ENCODE results near the gene PLA2G6. TPM values are rescaled to one million over a fixed set of nuclear protein-coding genes. Genes with fewer than 3 reads are reported as not detected.
A peak's percentile ranks its signal among the peaks of the same experiment; 100 is the strongest.
"Not testable (repeated sequence)": the region's sequence is repeated elsewhere in the genome, so short reads cannot be mapped to it uniquely, and the experiment has no call there.

PLA2G6 gene
- total RNA-seq, 1 experiment from 2014 or later = 39.8 TPM

GRCh38 chr22:38177926-38178604 is 3.6 kb downstream of the PLA2G6 start:
- peak overlapping the region; percentile 69 for H3K4me2 ChIP-seq
- H3K9me3 ChIP-seq (ENCODE audit: insufficient read depth, low read depth) = no peaks in the 10 kb centered on the region
- TF ChIP-seq CTCF (conservative IDR thresholded peaks at IDR 0.05) (no peak), EZH2 (IDR thresholded peaks at IDR 0.05; ENCODE audit: low read depth) (no peak)
- H3K9me2 ChIP-seq (ENCODE audit: insufficient read depth) = no peaks in the 10 kb centered on the region
- H3F3A ChIP-seq (ENCODE audit: insufficient read depth, low read depth) = peaks cover 68% of the 10 kb centered on the region
- no peaks in the 10 kb centered on the region for H3K27me3 ChIP-seq (ENCODE audit: insufficient read depth, low read depth)
- ChIA-PET CTCF (no interaction called here), POLR2A (ENCODE audit: unreplicated experiment) (interaction anchor here (0.6 to 0.7 kb wide), 3 partner anchors 51 to 290 kb away, joined by 3 to 6 read pairs (median 5); partner anchors contain the start of gene KDELR3)
- peaks cover 8% of the 10 kb centered on the region; the same call in 1 of the 2 replicates for H3K79me2 ChIP-seq (ENCODE audit: low read depth)
- BruUV-seq (replicated peaks) = no TSS peak
- no peaks in the 10 kb centered on the region for H3K36me3 ChIP-seq (ENCODE audit: low read depth)
- intact Hi-C loops (cut with micrococcal nuclease; ENCODE audit: unreplicated experiment) = no loop called here
- H3K4me3 ChIP-seq = peak overlapping the region; percentile 1; the same call in 1 of the 2 replicates
- no peaks in the 10 kb centered on the region for H4K20me1 ChIP-seq (ENCODE audit: insufficient read depth)
- peak overlapping the region; percentile 90 for H3K27ac ChIP-seq
- peaks cover 71% of the 10 kb centered on the region for H3K4me1 ChIP-seq (replicated peaks; ENCODE audit: insufficient read depth)
- DNase-seq = peak; percentile 82 to 97
- 0 out of 2 replicates have a peak overlapping the region, but pooled peaks have one; percentile 0 for H2AFZ ChIP-seq

- H3K9me3 ChIP-seq (ENCODE audit: insufficient read depth, low read depth); H3K27me3 ChIP-seq (ENCODE audit: insufficient read depth, low read depth); DNase-seq; H3K9me2 ChIP-seq (ENCODE audit: insufficient read depth); H3K36me3 ChIP-seq (ENCODE audit: low read depth); H3K79me2 ChIP-seq (ENCODE audit: low read depth); intact Hi-C loops (cut with micrococcal nuclease; ENCODE audit: unreplicated experiment); BruUV-seq (replicated peaks); CTCF ChIA-PET; H4K20me1 ChIP-seq (ENCODE audit: insufficient read depth): not testable (repeated sequence)
- POLR2A ChIA-PET (ENCODE audit: unreplicated experiment) = interaction anchor here (0.6 kb wide), 1 partner anchor 52 kb away, joined by 5 read pairs; no protein-coding TSS in a partner anchor
- peak overlapping the region; percentile 90 for H3K27ac ChIP-seq
- peak overlapping the region; percentile 69 for H3K4me2 ChIP-seq
- H3K4me1 ChIP-seq (replicated peaks; ENCODE audit: insufficient read depth) = peaks cover 72% of the 10 kb centered on the region
- peak overlapping the region; percentile 1; the same call in 1 of the 2 replicates for H3K4me3 ChIP-seq
- peaks cover 65% of the 10 kb centered on the region for H3F3A ChIP-seq (ENCODE audit: insufficient read depth, low read depth)
- H2AFZ ChIP-seq = 0 out of 2 replicates have a peak overlapping the region, but pooled peaks have one; percentile 0
Observed at GRCh38 chr22:38177571-38177925, 4.1 kb downstream of the PLA2G6 start.

- Histone ChIP-seq H3K27ac (peak overlapping the region; percentile 90), H3K9me3 (ENCODE audit: insufficient read depth, low read depth) (no peaks in the 10 kb centered on the region), H3K36me3 (ENCODE audit: low read depth) (no peaks in the 10 kb centered on the region), H3K9me2 (ENCODE audit: insufficient read depth) (no peaks in the 10 kb centered on the region), H3K4me3 (no peak overlapping the region), H2AFZ (0 out of 2 replicates have a peak overlapping the region, but pooled peaks have one; percentile 0), H3K79me2 (ENCODE audit: low read depth) (peaks cover 8% of the 10 kb centered on the region; the same call in 1 of the 2 replicates), H4K20me1 (ENCODE audit: insufficient read depth) (no peaks in the 10 kb centered on the region), H3F3A (ENCODE audit: insufficient read depth, low read depth) (peaks cover 65% of the 10 kb centered on the region), H3K4me2 (peak overlapping the region; percentile 69), H3K4me1 (replicated peaks; ENCODE audit: insufficient read depth) (peaks cover 71% of the 10 kb centered on the region), H3K27me3 (ENCODE audit: insufficient read depth, low read depth) (no peaks in the 10 kb centered on the region)
- BruUV-seq (replicated peaks) = no TSS peak
- ChIA-PET POLR2A (ENCODE audit: unreplicated experiment) (interaction anchor here (0.6 kb wide), 1 partner anchor 1134 kb away, joined by 6 read pairs; no protein-coding TSS in a partner anchor), CTCF (no interaction called here)
- intact Hi-C loops (cut with micrococcal nuclease; ENCODE audit: unreplicated experiment) = no loop called here
- DNase-seq = no peak
- TF ChIP-seq EZH2 (IDR thresholded peaks at IDR 0.05; ENCODE audit: low read depth) (no peak), CTCF (conservative IDR thresholded peaks at IDR 0.05) (no peak)
Observed at GRCh38 chr22:38177044-38177443, 4.6 kb downstream of the PLA2G6 start.
